ENCODE results near the gene PPP1R18. TPM values are rescaled to one million over a fixed set of nuclear protein-coding genes. Genes with fewer than 3 reads are reported as not detected.

The PPP1R18 gene
- total RNA-seq, 1 donor from 2014 or later = 77.3 TPM

GRCh38 chr6:30690403-30691207 lies 4.2 kb upstream of the PPP1R18 start, which contains the start of gene NRM:
TSS of gene NRM (minus strand) at chr6:30690984. CDS start at chr6:30690974, 10 bp downstream.
- peak within 1 kb of the TSS; percentile 82 for H3K4me3 ChIP-seq (ENCODE audit: low read depth, low read length)
- no peak for DNase-seq (ENCODE audit: low read depth)
- TF ChIP-seq CTCF (conservative IDR thresholded peaks at IDR 0.05; ENCODE audit: low read depth, low read length) = no peak

GRCh38 chr6:30689985-30690384 lies 3.5 kb upstream of the PPP1R18 start:
- no peak for TF ChIP-seq CTCF (conservative IDR thresholded peaks at IDR 0.05; ENCODE audit: low read depth, low read length)
- H3K4me3 ChIP-seq (ENCODE audit: low read depth, low read length) = peak overlapping the region; percentile 82
- DNase-seq (ENCODE audit: low read depth) = no peak

- TF ChIP-seq CTCF (conservative IDR thresholded peaks at IDR 0.05; ENCODE audit: low read depth, low read length) = no peak
- H3K4me3 ChIP-seq (ENCODE audit: low read depth, low read length) = no peak overlapping the region
- DNase-seq (ENCODE audit: low read depth) = no peak
Observed at GRCh38 chr6:30689022-30689865, 2.8 kb upstream of the PPP1R18 start.

- no peak for DNase-seq (ENCODE audit: low read depth)
- H3K4me3 ChIP-seq (ENCODE audit: low read depth, low read length) = peak overlapping the region; percentile 94
- no peak for TF ChIP-seq CTCF (conservative IDR thresholded peaks at IDR 0.05; ENCODE audit: low read depth, low read length)
Observed at GRCh38 chr6:30688569-30688968, 2.1 kb upstream of the PPP1R18 start.

GRCh38 chr6:30687659-30688431 lies 1.4 kb upstream of the PPP1R18 start:
- DNase-seq (ENCODE audit: low read depth) = no peak
- peak overlapping the region; percentile 94 for H3K4me3 ChIP-seq (ENCODE audit: low read depth, low read length)
- peak; percentile 22 for TF ChIP-seq CTCF (conservative IDR thresholded peaks at IDR 0.05; ENCODE audit: low read depth, low read length)

GRCh38 chr6:30686908-30687658 lies 638 bp upstream of the PPP1R18 start:
- DNase-seq (ENCODE audit: low read depth) = no peak
- no peak for TF ChIP-seq CTCF (conservative IDR thresholded peaks at IDR 0.05; ENCODE audit: low read depth, low read length)

More at GRCh38 chr6:30686908-30687658, 638 bp upstream of the PPP1R18 start:
- peak overlapping the region; percentile 94 for H3K4me3 ChIP-seq (ENCODE audit: low read depth, low read length)
